Measurements from ENCODE around the gene TTC22. TPM values are rescaled to one million over a fixed set of nuclear protein-coding genes. Genes with fewer than 3 reads are reported as not detected.

The TTC22 gene
- total and polyA plus RNA-seq, 2 of the 4 experiments (the other 2 are of a cell fraction), result not detected

GRCh38 chr1:54745274-54745673 lies 55.8 kb downstream of the TTC22 start:
- DNase-seq, result no peak
- intact Hi-C loops (cut with micrococcal nuclease), result no loop called here
- Histone ChIP-seq H4K20me1 (ENCODE audit: insufficient read depth, low read length) (0 out of 2 replicates have a peak, but pooled peaks cover 3% of the 10 kb centered on the region), H3K4me2 (ENCODE audit: low read depth, low read length) (no peak overlapping the region), H3K4ac (ENCODE audit: low read depth, low read length) (no peak overlapping the region), H2AK5ac (ENCODE audit: low read depth, low read length) (no peak overlapping the region), H3K4me1 (ENCODE audit: control insufficient read depth, insufficient read depth, low read length) (no peaks in the 10 kb centered on the region; the same call in 1 of the 2 replicates), H4K5ac (ENCODE audit: low read depth, low read length) (no peak overlapping the region), H4K8ac (ENCODE audit: low read depth in 2 of 2, low read length in 2 of 2) (no peak overlapping the region), H3K9ac (ENCODE audit: low read depth, low read length) (no peak overlapping the region), H3K79me1 (ENCODE audit: low read depth in 1 of 2, low read length in 2 of 2) (0 out of 4 replicates have a peak, but pooled peaks cover 0 to 3% of the 10 kb centered on the region in 2 experiments), H3K9me1 (ENCODE audit: insufficient read depth, low read length) (no peaks in the 10 kb centered on the region), H2AFZ (replicated peaks; ENCODE audit: low read length, poor library complexity) (no peak overlapping the region), H3K23ac (ENCODE audit: low read depth, low read length) (no peak overlapping the region), H3K14ac (replicated peaks; ENCODE audit: low read depth, low read length) (no peak overlapping the region), H2BK120ac (ENCODE audit: low read depth, low read length) (no peak overlapping the region), H2AK9ac (replicated peaks; ENCODE audit: low read depth, low read length, poor library complexity) (no peak overlapping the region), H3K56ac (ENCODE audit: extremely low read depth, insufficient read depth, low read length) (no peak overlapping the region), H4K91ac (ENCODE audit: insufficient read depth, low read depth, low read length) (no peak overlapping the region), H3K9me3 (ENCODE audit: control insufficient read depth, insufficient read depth, low read length) (no peaks in the 10 kb centered on the region), H2BK15ac (ENCODE audit: low read depth, low read length) (no peak overlapping the region), H3K4me3 (ENCODE audit: insufficient read depth, low read depth, low read length) (no peak overlapping the region), H3K18ac (ENCODE audit: low read depth, low read length) (no peak overlapping the region), H3K36me3 (ENCODE audit: control insufficient read depth, insufficient read depth, low read length) (peaks cover 15% of the 10 kb centered on the region), H2BK5ac (ENCODE audit: low read depth, low read length, poor library complexity, severe bottlenecking) (no peak overlapping the region), H3K27me3 (ENCODE audit: control insufficient read depth, insufficient read depth, low read length) (peaks cover 5% of the 10 kb centered on the region; the same call in 1 of the 2 replicates), H3K27ac (ENCODE audit: insufficient read depth, low read length) (no peak overlapping the region), H2BK20ac (ENCODE audit: low read depth, low read length) (no peak overlapping the region)
- no TSS peak for BruUV-seq (replicated peaks)
- ChIA-PET CTCF (no interaction called here), POLR2A (ENCODE audit: unreplicated experiment) (no interaction called here)
- no peak for ATAC-seq (ENCODE audit: low read depth)
- WGBS, 2 experiments (ENCODE audit: extremely low coverage in 2 of 2, insufficient read length in 1 of 2), result 80% methylated on average over 2 of the region's 6 CpGs; no CpG with 5 or more reads in 1 of the 2 experiments
- in situ Hi-C loops (cut with MboI; ENCODE audit: low sequenced_read_pairs), result no loop called here
- dilution Hi-C loops (cut with HindIII; ENCODE audit: low sequenced_read_pairs, unreplicated experiment), result no loop called here
- TF ChIP-seq CEBPB (IDR thresholded peaks at IDR 0.05; ENCODE audit: low read depth, low read length) (no peak), ELK1 (IDR thresholded peaks at IDR 0.05; ENCODE audit: borderline replicate concordance, low read depth, low read length) (no peak), BHLHE40 (IDR thresholded peaks at IDR 0.05; ENCODE audit: low read depth, low read length) (no peak), RCOR1 (IDR thresholded peaks at IDR 0.05; ENCODE audit: insufficient replicate concordance, low read length) (no peak)
- TF ChIP-seq, protein P1, sequence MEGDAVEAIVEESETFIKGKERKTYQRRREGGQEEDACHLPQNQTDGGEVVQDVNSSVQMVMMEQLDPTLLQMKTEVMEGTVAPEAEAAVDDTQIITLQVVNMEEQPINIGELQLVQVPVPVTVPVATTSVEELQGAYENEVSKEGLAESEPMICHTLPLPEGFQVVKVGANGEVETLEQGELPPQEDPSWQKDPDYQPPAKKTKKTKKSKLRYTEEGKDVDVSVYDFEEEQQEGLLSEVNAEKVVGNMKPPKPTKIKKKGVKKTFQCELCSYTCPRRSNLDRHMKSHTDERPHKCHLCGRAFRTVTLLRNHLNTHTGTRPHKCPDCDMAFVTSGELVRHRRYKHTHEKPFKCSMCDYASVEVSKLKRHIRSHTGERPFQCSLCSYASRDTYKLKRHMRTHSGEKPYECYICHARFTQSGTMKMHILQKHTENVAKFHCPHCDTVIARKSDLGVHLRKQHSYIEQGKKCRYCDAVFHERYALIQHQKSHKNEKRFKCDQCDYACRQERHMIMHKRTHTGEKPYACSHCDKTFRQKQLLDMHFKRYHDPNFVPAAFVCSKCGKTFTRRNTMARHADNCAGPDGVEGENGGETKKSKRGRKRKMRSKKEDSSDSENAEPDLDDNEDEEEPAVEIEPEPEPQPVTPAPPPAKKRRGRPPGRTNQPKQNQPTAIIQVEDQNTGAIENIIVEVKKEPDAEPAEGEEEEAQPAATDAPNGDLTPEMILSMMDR (conservative IDR thresholded peaks at IDR 0.05; ENCODE audit: low read depth, low read length), result no peak

Measured in IMR-90 (cell line).